Measurements from ENCODE around the gene SEC14L5.

The SEC14L5 gene

DNA sequence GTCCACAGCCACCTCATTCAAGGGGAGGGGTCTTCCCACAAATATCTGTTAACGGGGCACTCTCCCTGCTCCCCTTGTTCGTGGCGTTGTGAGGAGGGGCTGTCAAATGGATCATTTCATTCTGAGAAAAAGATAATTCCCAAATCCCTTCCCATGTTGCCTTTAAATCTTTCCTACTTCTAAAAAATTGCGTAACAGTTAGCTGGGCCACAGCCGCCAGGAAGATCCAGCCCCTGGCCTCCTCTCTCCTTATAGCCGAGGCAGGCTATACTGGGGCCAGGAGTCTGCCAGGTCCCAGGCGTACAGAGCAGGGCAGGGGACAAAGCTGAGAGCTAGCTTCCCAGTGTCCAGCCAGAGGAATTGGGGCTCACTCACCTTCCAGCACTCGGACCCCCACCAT, 107.2 kb downstream of the SEC14L5 start:
- H3K27me3 Mint-ChIP-seq = no peaks in the 10 kb centered on the region
- no peaks in the 10 kb centered on the region for H3K9me3 Mint-ChIP-seq
- DNase-seq (no peak), ATAC-seq (no peak)
- no peak overlapping the region for H3K27ac Mint-ChIP-seq
- H3K4me3 Mint-ChIP-seq = no peak overlapping the region
- peaks cover under 1% of the 10 kb centered on the region for H3K4me1 Mint-ChIP-seq

DNA sequence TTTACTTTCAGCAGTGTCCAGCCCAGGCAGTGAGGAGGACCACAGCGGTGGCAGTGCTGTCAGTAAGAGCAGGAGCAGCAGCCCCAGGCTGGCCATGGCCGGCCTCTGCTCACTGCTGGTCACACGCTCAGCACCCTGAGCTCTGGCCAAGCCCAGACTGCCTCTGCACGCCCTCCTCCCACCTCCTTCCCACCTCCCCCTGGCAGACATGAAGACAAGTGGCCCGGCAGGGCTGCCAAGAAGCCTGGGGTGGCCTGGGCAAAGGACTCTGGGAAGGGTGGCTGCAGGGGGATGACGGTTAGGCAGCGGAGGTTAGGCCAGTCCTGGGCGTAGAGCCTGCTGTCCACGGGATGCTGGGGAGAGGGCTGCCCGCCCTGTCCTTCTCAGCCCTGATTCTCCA, 107.7 kb downstream of the SEC14L5 start, which contains the start of gene C16orf89:
C16orf89 (minus strand) TSS at position 144 of the 400 bp plus-strand sequence; CDS start at position 96, 48 bp downstream.
- Mint-ChIP-seq H3K4me3 (no peak within 1 kb of the TSS), H3K27me3 (no peaks in the 10 kb centered on the region), H3K9me3 (peaks cover 0 to 2% of the 10 kb centered on the region in 2 donors), H3K27ac (no peak within 1 kb of the TSS), H3K4me1 (peaks cover 5% of the 10 kb centered on the region)
- no peak for ATAC-seq
- DNase-seq = no peak

DNA sequence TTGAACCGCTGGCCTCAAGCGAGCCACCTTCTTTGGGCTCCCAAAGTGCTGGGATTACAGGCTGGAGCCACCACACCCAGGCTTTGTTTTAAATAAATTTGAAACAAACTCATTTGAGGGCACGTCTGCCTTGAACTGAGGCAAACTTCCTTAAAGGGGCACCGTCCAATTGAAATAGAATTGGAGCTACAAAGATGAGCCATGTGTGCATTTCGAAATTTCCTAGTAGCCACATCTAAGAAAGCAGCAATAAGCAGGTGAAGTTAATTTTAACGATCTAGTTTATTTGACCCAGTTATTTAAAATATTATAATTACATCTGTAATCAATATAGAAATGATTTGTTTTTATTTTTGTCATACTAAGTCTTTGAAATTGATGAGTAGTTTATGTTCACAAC, 108.4 kb downstream of the SEC14L5 start:
- Mint-ChIP-seq H3K4me3 (no peak overlapping the region), H3K4me1 (peaks cover 12% of the 10 kb centered on the region), H3K27ac (no peak overlapping the region), H3K27me3 (no peaks in the 10 kb centered on the region), H3K9me3 (peaks cover 0 to 6% of the 10 kb centered on the region in 2 donors)
- no peak for ATAC-seq
- DNase-seq = no peak

All from stimulated activated naive CD8-positive, alpha-beta T cell treated with anti-CD3 and anti-CD28 coated beads, Interleukin-15, amount 100 ng/mL, for 72 hours (primary cell).